Ascending aorta (tissue), 2 donors: Measurements from ENCODE around the gene AOPEP. TPM values are rescaled to one million over a fixed set of nuclear protein-coding genes. Genes with fewer than 3 reads are reported as not detected.

Experiments used
- DNase-seq, 2 donors: peaks; one replicate each; pipeline ENCODE4 v3.0.0-alpha.2; 2019; ENCODE audit warnings: low spot score in 2 of 2
- H3K27ac ChIP-seq, 2 donors: fragments of 200-600 bp; sonication (generic); one replicate each; pipeline ENCODE4 v1.5.1; 2016 to 2017; ENCODE audit warnings: mild to moderate bottlenecking in 1 of 2
- H3K27me3 ChIP-seq: fragments of 200-600 bp; sonication (generic); one replicate; pipeline ENCODE4 v1.5.1; 2017
- H3K36me3 ChIP-seq, 2 donors: fragments of 200-600 bp; sonication (generic); one replicate each; pipeline ENCODE4 v1.5.1; 2016
- H3K4me1 ChIP-seq, 2 donors: fragments of 200-600 bp; sonication (generic); one replicate each; pipeline ENCODE4 v1.5.1; 2016 to 2017; ENCODE audit warnings: mild to moderate bottlenecking in 1 of 2
- H3K4me3 ChIP-seq, 2 donors: fragments of 200-600 bp; sonication (generic); one replicate each; pipeline ENCODE4 v1.5.1; 2016 to 2017; ENCODE audit warnings: mild to moderate bottlenecking in 1 of 2
- H3K9me3 ChIP-seq, 2 donors: fragments of 200-600 bp; sonication (generic); one replicate each; pipeline ENCODE4 v1.5.1; 2016
- intact Hi-C: fragments of 100-400 bp; cut with DNase I; formaldehyde crosslinking; loops from one replicate; pipeline ENCODE4 v1.15.1; 2023
- total RNA-seq: library from RNA; depleted of rRNA; stranded (reverse); fragments of >200 nt; gene quantifications from one replicate; pipeline ENCODE4 v1.1.0, GENCODE V29; 2016
- TF ChIP-seq, protein P1 (sequence below), 3 experiments: fragments of 200-600 bp in 2 of 3; fragments of 450-650 bp in 1 of 3; sonication (generic) in 2 of 3; IDR thresholded peaks; one replicate each; pipeline ENCODE4 v1.5.1; 2016 to 2019; ENCODE audit warnings: antibody characterized with exemption in 3 of 3, mild to moderate bottlenecking in 1 of 3, moderate library complexity in 1 of 3

The AOPEP gene
- total RNA-seq, 1 donor from 2014 or later: 333 TPM

DNA sequence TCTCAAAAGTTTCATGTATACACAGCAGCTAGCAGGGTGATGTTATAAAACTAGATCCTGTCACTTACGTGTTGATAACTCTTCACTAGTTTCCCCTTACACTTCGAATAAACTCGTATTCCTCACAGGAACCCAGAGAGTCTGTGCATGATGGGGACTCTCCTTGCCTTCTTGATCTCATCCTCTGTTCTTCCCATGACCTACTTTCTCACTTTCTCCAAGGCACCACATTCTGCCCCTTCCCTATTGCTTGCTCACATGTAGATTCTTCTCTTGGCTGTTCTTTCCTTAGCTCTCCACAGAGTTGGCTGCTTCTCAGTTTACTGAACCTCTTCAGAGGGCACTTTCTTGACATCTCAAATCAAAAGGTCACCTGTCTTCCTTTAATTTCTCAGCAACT lies 1.2 kb upstream of the AOPEP start:
- H3K4me1 ChIP-seq: peaks cover 0 to 9% of the 10 kb centered on the region in 2 donors
- no peak overlapping the region for H3K4me3 ChIP-seq
- H3K9me3 ChIP-seq: no peaks in the 10 kb centered on the region
- intact Hi-C loops: loop anchor here (5.0 to 10.0 kb wide), 5 partner anchors 43 to 402 kb away; no protein-coding TSS in a partner anchor
- DNase-seq: no peak
- TF ChIP-seq, protein P1, sequence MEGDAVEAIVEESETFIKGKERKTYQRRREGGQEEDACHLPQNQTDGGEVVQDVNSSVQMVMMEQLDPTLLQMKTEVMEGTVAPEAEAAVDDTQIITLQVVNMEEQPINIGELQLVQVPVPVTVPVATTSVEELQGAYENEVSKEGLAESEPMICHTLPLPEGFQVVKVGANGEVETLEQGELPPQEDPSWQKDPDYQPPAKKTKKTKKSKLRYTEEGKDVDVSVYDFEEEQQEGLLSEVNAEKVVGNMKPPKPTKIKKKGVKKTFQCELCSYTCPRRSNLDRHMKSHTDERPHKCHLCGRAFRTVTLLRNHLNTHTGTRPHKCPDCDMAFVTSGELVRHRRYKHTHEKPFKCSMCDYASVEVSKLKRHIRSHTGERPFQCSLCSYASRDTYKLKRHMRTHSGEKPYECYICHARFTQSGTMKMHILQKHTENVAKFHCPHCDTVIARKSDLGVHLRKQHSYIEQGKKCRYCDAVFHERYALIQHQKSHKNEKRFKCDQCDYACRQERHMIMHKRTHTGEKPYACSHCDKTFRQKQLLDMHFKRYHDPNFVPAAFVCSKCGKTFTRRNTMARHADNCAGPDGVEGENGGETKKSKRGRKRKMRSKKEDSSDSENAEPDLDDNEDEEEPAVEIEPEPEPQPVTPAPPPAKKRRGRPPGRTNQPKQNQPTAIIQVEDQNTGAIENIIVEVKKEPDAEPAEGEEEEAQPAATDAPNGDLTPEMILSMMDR (IDR thresholded peaks at IDR 0.05): no peak
- no peaks in the 10 kb centered on the region for H3K36me3 ChIP-seq
- no peak overlapping the region for H3K27ac ChIP-seq
- no peaks in the 10 kb centered on the region for H3K27me3 ChIP-seq

DNA sequence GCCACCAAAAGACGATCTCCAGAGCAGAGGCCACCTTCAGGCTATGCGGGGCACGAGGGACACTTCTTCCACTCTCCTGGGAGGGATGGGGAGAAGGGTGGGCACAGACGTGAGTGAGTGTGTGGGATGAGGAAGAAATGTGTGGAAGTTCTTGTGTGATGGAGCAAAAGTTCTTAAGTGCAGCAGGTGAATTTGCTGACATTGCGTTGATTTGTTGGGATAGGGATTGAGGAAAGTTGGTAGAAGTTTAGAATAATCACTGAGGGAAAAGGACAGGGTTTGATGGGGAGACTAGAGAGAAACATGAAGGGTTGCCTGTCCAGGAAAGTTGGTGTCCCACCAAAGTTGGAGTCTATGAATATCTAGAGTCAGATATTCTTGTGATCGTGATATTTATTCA lies 2.2 kb downstream of the AOPEP start:
- intact Hi-C loops: loop anchor here (5.0 to 10.0 kb wide), 5 partner anchors 44 to 399 kb away; no protein-coding TSS in a partner anchor
- Histone ChIP-seq H3K27me3 (no peaks in the 10 kb centered on the region), H3K27ac (no peak overlapping the region), H3K9me3 (no peaks in the 10 kb centered on the region), H3K4me3 (no peak overlapping the region), H3K36me3 (peaks cover 0 to 4% of the 10 kb centered on the region in 2 donors), H3K4me1 (peaks cover 0 to 9% of the 10 kb centered on the region in 2 donors)
- DNase-seq: no peak
- TF ChIP-seq, protein P1 (IDR thresholded peaks at IDR 0.05): no peak

DNA sequence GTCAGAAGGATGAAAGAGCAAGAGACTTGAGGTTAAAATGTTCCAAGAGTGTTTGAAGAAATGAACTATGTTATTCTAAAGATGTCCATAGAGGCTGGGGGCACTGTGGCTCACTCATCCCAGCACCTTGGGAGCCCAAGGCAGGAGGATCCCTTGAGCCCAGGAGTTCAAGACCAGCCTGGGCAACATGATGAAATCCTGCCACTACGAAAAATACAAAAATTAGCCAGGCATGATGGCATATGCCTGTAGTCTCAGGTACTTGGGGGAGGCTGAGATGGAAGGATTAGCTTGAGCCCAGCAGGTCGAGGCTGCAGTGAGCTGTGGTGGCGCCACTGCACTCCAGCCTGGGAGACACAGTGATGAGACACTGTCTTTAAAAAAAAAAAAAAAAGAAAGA lies 2.7 kb downstream of the AOPEP start:
- no peak for DNase-seq
- TF ChIP-seq, protein P1 (IDR thresholded peaks at IDR 0.05): no peak
- H3K4me1 ChIP-seq: peaks cover 0 to 9% of the 10 kb centered on the region in 2 donors
- H3K36me3 ChIP-seq: peaks cover 0 to 4% of the 10 kb centered on the region in 2 donors
- H3K9me3 ChIP-seq: no peaks in the 10 kb centered on the region
- H3K27ac ChIP-seq: no peak overlapping the region
- intact Hi-C loops: loop anchor here (5.0 to 10.0 kb wide), 5 partner anchors 43 to 398 kb away; no protein-coding TSS in a partner anchor
- no peaks in the 10 kb centered on the region for H3K27me3 ChIP-seq
- no peak overlapping the region for H3K4me3 ChIP-seq

DNA sequence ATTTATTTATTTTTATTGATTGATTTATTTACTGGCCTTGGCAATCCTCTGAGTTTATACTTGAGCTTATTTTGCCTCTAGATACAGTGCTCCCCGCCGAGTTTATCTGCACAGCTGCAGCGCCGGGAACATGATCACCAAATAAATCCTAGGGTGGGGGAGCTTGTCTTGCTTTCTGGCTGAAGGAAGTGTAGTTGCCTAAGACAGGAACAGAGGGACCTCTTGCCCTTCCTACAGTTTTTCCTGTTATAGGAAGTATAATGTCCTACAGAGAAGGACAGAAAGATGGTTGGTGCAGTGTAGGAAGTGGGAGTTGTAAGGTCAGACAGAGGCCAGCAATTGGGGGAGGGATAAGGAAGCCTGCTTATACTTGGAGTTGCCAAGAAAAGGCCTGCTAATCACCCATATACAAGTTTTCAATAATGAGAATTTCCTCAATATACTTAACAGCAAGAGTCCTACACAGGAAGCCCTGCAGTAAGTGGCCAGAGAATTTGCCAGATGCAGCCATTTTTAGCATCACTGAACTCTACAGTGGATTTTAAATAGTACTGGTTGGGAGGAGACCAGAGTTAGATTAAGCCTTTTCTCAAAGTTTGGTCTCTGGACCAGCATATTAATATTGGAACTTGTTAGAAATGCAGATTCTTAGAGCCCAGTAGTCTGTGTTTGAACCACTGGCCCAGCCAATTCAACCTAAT lies 7.7 kb downstream of the AOPEP start:
- intact Hi-C loops: no loop called here
- Histone ChIP-seq H3K27me3 (no peaks in the 10 kb centered on the region), H3K9me3 (no peaks in the 10 kb centered on the region), H3K36me3 (peaks cover 0 to 4% of the 10 kb centered on the region in 2 donors), H3K4me1 (no peaks in the 10 kb centered on the region), H3K27ac (no peak overlapping the region), H3K4me3 (no peak overlapping the region)
- no peak for DNase-seq
- TF ChIP-seq, protein P1 (IDR thresholded peaks at IDR 0.05): no peak

DNA sequence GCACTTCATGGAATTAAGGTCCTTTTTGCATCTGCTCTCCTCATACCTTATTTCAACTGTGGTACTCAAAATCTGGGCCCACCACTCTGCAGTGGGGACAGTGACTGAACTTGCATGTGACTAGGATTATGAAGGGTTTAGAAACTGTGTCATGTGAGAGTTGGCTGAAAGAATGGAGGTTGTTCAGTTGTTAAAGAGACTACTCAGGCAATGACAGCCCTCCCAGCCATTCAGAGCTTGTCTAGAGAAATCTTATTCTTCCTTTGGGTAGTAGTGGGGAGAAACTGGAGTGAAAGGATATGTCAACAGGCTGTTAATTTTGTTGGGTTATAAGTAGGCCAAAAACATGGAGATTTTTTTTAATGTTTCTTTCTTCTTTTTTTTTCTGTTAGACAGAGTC lies 10.3 kb downstream of the AOPEP start:
- peaks cover 0 to 4% of the 10 kb centered on the region in 2 donors for H3K36me3 ChIP-seq
- no peaks in the 10 kb centered on the region for H3K9me3 ChIP-seq
- intact Hi-C loops: no loop called here
- DNase-seq: no peak
- no peak overlapping the region for H3K27ac ChIP-seq
- H3K4me1 ChIP-seq: no peaks in the 10 kb centered on the region
- no peaks in the 10 kb centered on the region for H3K27me3 ChIP-seq
- H3K4me3 ChIP-seq: no peak overlapping the region
- TF ChIP-seq, protein P1 (IDR thresholded peaks at IDR 0.05): no peak
